PFSK-1 (cell line): ENCODE results near the gene PAPPA2.

Experiments
- FOXP2 ChIP-seq: optimal IDR thresholded peaks from 2 replicates; pipeline ENCODE3; 2011; ENCODE audit warnings: borderline replicate concordance, control low read depth, inconsistent platforms; ENCODE audit not compliant: insufficient read depth; ENCODE audit errors: extremely low read length, extremely low read depth
- POLR2AphosphoS5 ChIP-seq: IDR thresholded peaks from 2 replicates; pipeline ENCODE4 v1.6.1; 2012; ENCODE audit warnings: low read depth, mild to moderate bottlenecking, control low read depth, low read length, moderate library complexity
- REST ChIP-seq, 2 experiments: IDR thresholded peaks; 2 replicates each; pipeline versions ENCODE4 v1.6.1 to v1.8.0; 2011 to 2012; ENCODE audit warnings: low read depth in 2 of 2, low read length in 2 of 2, control low read depth in 1 of 2, inconsistent platforms in 1 of 2, mild to moderate bottlenecking in 1 of 2, moderate library complexity in 1 of 2; ENCODE audit not compliant: insufficient read depth in 1 of 2
- SIN3A ChIP-seq: IDR thresholded peaks from 2 replicates; pipeline ENCODE4 v1.6.1; 2012; ENCODE audit warnings: mild to moderate bottlenecking, low read length, moderate library complexity, borderline replicate concordance; ENCODE audit not compliant: insufficient read depth
- TAF1 ChIP-seq: IDR thresholded peaks from 2 replicates; pipeline ENCODE4 v1.6.1; 2012; ENCODE audit warnings: low read length, control low read depth, borderline replicate concordance; ENCODE audit not compliant: insufficient read depth

GRCh38 chr1:176773038-176773437, 310.1 kb downstream of the PAPPA2 start:
- TF ChIP-seq POLR2AphosphoS5 (no peak), REST (IDR thresholded peaks at IDR 0.05; ENCODE audit: insufficient read depth in 1 of 2, low read depth in 2 of 2, low read length in 2 of 2) (no peak), TAF1 (no peak), SIN3A (no peak), FOXP2 (no peak)
